PC-9 (cell line): ENCODE measurements around the gene NUP160. TPM values are rescaled to one million over a fixed set of nuclear protein-coding genes. Genes with fewer than 3 reads are reported as not detected.
"Not testable (repeated sequence)": the region's sequence is repeated elsewhere in the genome, so short reads cannot be mapped to it uniquely, and the experiment has no call there.

Experiments used
- BruUV-seq: library from RNA; stranded (reverse); fragments of 400-500 nt; replicated peaks from 2 replicates; lab custom pipeline; 2021; lab: Mats Ljungman, UMichigan
- CTCF ChIA-PET: fragments of 300-600 bp; sonication (Branson Sonifier 250); formaldehyde crosslinking; loops from one replicate; lab custom pipeline; 2022; ENCODE audit warnings: antibody characterized with exemption; lab: Charles Lee
- POLR2A ChIA-PET: fragments of 300-600 bp; sonication (Branson Sonifier 250); formaldehyde crosslinking; loops from one replicate; lab custom pipeline; 2022; ENCODE audit warnings: antibody characterized with exemption; ENCODE audit not compliant: unreplicated experiment; lab: Charles Lee
- DNase-seq, 2 experiments: peaks; one replicate each; pipeline versions ENCODE4 v3.0.0 to v3.0.0-alpha.2; 2015 to 2022; ENCODE audit warnings: mixed read lengths in 1 of 2
- H2AFZ ChIP-seq: fragments of 200-600 bp; sonication (generic); 2 replicates; pipeline ENCODE4 v1.8.1; 2017; ENCODE audit warnings: antibody characterized with exemption
- H3F3A ChIP-seq: fragments of 200-600 bp; sonication (generic); 2 replicates; pipeline ENCODE4 v1.8.1; 2017; ENCODE audit warnings: antibody characterized with exemption, mild to moderate bottlenecking, low read depth; ENCODE audit not compliant: insufficient read depth
- H3K27ac ChIP-seq: fragments of 200-600 bp; sonication (generic); 2 replicates; pipeline ENCODE4 v1.6.1; 2016; ENCODE audit warnings: mixed run types
- H3K27me3 ChIP-seq: fragments of 200-600 bp; sonication (generic); 2 replicates; pipeline ENCODE4 v1.6.1; 2016; ENCODE audit warnings: low read depth, mixed run types; ENCODE audit not compliant: insufficient read depth
- H3K36me3 ChIP-seq: fragments of 200-600 bp; sonication (generic); 2 replicates; pipeline ENCODE4 v1.6.1; 2016; ENCODE audit warnings: low read depth, mixed run types
- H3K4me1 ChIP-seq: fragments of 200-600 bp; sonication (generic); replicated peaks from 2 replicates; pipeline ENCODE4 v1.6.1; 2016; ENCODE audit warnings: mixed run types; ENCODE audit not compliant: insufficient read depth
- H3K4me2 ChIP-seq: fragments of 200-600 bp; sonication (generic); 2 replicates; pipeline ENCODE4 v1.6.1; 2017; ENCODE audit warnings: mixed run types
- H3K4me3 ChIP-seq: fragments of 200-600 bp; sonication (generic); 2 replicates; pipeline ENCODE4 v1.6.1; 2016; ENCODE audit warnings: mixed run types
- H3K79me2 ChIP-seq: fragments of 200-600 bp; sonication (generic); 2 replicates; pipeline ENCODE4 v1.6.1; 2017; ENCODE audit warnings: low read depth, mixed run types
- H3K9me2 ChIP-seq: fragments of 200-600 bp; sonication (generic); 2 replicates; pipeline ENCODE4 v1.8.1; 2017; ENCODE audit warnings: mild to moderate bottlenecking; ENCODE audit not compliant: insufficient read depth
- H3K9me3 ChIP-seq: fragments of 200-600 bp; sonication (generic); 2 replicates; pipeline ENCODE4 v1.8.1; 2016; ENCODE audit warnings: low read depth; ENCODE audit not compliant: insufficient read depth
- H4K20me1 ChIP-seq: fragments of 200-600 bp; sonication (generic); 2 replicates; pipeline ENCODE4 v1.8.1; 2017; ENCODE audit not compliant: insufficient read depth
- CTCF ChIP-seq: fragments of 200-600 bp; sonication (generic); conservative IDR thresholded peaks from 2 replicates; pipeline ENCODE4 v1.6.1; 2017; ENCODE audit warnings: mixed run types, antibody characterized with exemption, mild to moderate bottlenecking, moderate library complexity
- EZH2 ChIP-seq: fragments of 200-600 bp; sonication (generic); IDR thresholded peaks from 2 replicates; pipeline ENCODE4 v1.8.0; 2017; ENCODE audit warnings: antibody characterized with exemption, low read depth
- intact Hi-C: fragments of 100-400 bp; cut with micrococcal nuclease; formaldehyde crosslinking; loops from one replicate; pipeline ENCODE4 v1.10.0; 2022; ENCODE audit not compliant: unreplicated experiment
- total RNA-seq: library from RNA; stranded (reverse); gene quantifications from 2 replicates; pipeline ENCODE4 v1.2.3, GENCODE V29; 2021

The NUP160 gene
- total RNA-seq, 1 experiment from 2014 or later: 73.2 TPM

DNA sequence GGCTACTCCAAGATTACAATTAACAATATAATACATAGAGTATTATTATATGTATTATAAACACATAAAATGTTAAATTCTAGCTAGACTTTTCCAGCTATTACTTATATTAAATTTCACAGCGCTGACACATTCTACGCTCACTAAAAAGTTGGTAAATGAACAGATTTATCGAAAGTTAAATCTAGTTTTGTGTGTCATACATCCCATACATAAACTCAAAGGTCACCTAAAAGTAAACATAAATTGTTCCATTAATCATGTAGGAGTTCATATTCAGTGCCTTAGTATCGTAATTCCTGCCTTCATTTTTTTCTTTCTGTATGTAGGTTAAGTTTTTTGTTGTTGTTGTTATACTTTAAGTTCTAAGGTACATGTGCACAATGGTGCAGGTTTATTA lies 91.9 kb downstream of the NUP160 start:
- POLR2A ChIA-PET: no interaction called here
- peaks cover 73% of the 10 kb centered on the region for H3K36me3 ChIP-seq
- CTCF ChIA-PET: no interaction called here
- peaks cover 43% of the 10 kb centered on the region for H4K20me1 ChIP-seq
- intact Hi-C loops: no loop called here
- no peak overlapping the region for H3K4me3 ChIP-seq
- H2AFZ ChIP-seq: no peak overlapping the region
- H3K9me2 ChIP-seq: no peaks in the 10 kb centered on the region
- no peaks in the 10 kb centered on the region for H3K27me3 ChIP-seq
- H3K9me3 ChIP-seq: no peaks in the 10 kb centered on the region
- peaks cover 24% of the 10 kb centered on the region for H3F3A ChIP-seq
- BruUV-seq: no TSS peak
- H3K27ac ChIP-seq: no peak overlapping the region
- TF ChIP-seq EZH2 (no peak), CTCF (no peak)
- H3K4me2 ChIP-seq: no peak overlapping the region
- H3K79me2 ChIP-seq: peaks cover 27% of the 10 kb centered on the region
- no peak for DNase-seq
- no peaks in the 10 kb centered on the region for H3K4me1 ChIP-seq

DNA sequence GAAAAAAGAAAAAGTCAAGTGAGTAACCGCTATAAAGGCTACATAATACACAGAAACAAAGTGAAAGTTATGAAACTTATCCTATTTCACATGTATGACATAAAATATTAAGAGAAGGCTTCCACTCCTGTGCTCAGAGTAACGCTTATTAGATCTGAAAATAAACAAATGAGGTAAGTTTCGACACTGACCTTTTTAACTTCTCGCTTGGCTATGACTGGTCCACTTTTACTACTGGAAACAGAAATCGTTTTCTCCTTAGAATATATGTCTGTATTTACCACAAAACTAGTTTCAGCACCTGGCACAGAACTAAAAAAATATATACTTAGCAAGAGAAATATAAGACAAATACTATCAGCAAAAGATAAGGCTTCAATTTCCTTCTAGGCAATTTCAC lies 97.4 kb downstream of the NUP160 start:
- no peaks in the 10 kb centered on the region for H3K9me2 ChIP-seq
- intact Hi-C loops: no loop called here
- H3K27me3 ChIP-seq: no peaks in the 10 kb centered on the region
- peaks cover 73% of the 10 kb centered on the region for H3K36me3 ChIP-seq
- peaks cover 24% of the 10 kb centered on the region for H3F3A ChIP-seq
- ChIA-PET POLR2A (no interaction called here), CTCF (no interaction called here)
- H3K4me1 ChIP-seq: no peaks in the 10 kb centered on the region
- DNase-seq: no peak
- no peak overlapping the region for H3K27ac ChIP-seq
- BruUV-seq: no TSS peak
- H4K20me1 ChIP-seq: peaks cover 30% of the 10 kb centered on the region
- no peak overlapping the region for H3K4me3 ChIP-seq
- H3K9me3 ChIP-seq: no peaks in the 10 kb centered on the region
- no peak for TF ChIP-seq CTCF
- no peak for TF ChIP-seq EZH2
- no peak overlapping the region for H3K4me2 ChIP-seq
- H2AFZ ChIP-seq: no peak overlapping the region
- 0 out of 2 replicates have a peak, but pooled peaks cover 4% of the 10 kb centered on the region for H3K79me2 ChIP-seq

GRCh38 chr11:47742494-47742893 lies 105.7 kb downstream of the NUP160 start:
- intact Hi-C loops, CTCF ChIA-PET: not testable (repeated sequence)

DNA sequence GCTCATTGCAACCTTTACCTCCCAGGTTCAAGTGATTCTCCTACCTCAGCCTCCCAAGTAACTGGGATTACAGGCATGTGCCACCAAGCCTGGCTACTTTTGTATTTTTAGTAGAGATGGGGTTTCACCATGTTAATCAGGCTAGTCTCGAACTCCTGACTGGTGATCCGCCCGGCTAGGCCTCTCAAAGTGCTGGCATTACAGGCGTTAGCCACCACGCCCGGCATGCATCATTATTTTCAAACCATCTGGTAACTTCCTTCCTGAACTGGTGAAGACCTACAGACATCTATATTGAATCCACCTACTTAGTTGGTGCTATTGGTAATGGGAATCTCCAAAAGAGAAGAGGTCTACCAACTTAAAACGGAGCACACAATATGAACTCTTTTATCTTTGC lies 110.3 kb downstream of the NUP160 start:
- H3K9me2 ChIP-seq, intact Hi-C loops, H3K27ac ChIP-seq, DNase-seq, POLR2A ChIA-PET, BruUV-seq, H3K4me3 ChIP-seq, CTCF ChIA-PET, H3K4me1 ChIP-seq, H3K79me2 ChIP-seq, H2AFZ ChIP-seq, H3K27me3 ChIP-seq, H3K9me3 ChIP-seq, H3K4me2 ChIP-seq: not testable (repeated sequence)
- Histone ChIP-seq H3F3A (peaks cover 31% of the 10 kb centered on the region), H4K20me1 (peaks cover 29% of the 10 kb centered on the region), H3K36me3 (peaks cover 53% of the 10 kb centered on the region)

More at GRCh38 chr11:47742494-47742893, 105.7 kb downstream of the NUP160 start:
- POLR2A ChIA-PET: interaction anchor here (0.7 kb wide), 1 partner anchor 24 kb away, joined by 5 read pairs; no protein-coding TSS in a partner anchor
- H3K9me3 ChIP-seq, DNase-seq, H3K4me3 ChIP-seq, H3K9me2 ChIP-seq, H3K27me3 ChIP-seq, BruUV-seq, H3K79me2 ChIP-seq, H2AFZ ChIP-seq, H3K27ac ChIP-seq, H3K4me2 ChIP-seq, H3K4me1 ChIP-seq: not testable (repeated sequence)
- peaks cover 69% of the 10 kb centered on the region for H3K36me3 ChIP-seq
- H3F3A ChIP-seq: peaks cover 28% of the 10 kb centered on the region
- H4K20me1 ChIP-seq: peaks cover 36% of the 10 kb centered on the region; the same call in 1 of the 2 replicates
